ENCODE results near the gene AFDN.

The AFDN gene

DNA sequence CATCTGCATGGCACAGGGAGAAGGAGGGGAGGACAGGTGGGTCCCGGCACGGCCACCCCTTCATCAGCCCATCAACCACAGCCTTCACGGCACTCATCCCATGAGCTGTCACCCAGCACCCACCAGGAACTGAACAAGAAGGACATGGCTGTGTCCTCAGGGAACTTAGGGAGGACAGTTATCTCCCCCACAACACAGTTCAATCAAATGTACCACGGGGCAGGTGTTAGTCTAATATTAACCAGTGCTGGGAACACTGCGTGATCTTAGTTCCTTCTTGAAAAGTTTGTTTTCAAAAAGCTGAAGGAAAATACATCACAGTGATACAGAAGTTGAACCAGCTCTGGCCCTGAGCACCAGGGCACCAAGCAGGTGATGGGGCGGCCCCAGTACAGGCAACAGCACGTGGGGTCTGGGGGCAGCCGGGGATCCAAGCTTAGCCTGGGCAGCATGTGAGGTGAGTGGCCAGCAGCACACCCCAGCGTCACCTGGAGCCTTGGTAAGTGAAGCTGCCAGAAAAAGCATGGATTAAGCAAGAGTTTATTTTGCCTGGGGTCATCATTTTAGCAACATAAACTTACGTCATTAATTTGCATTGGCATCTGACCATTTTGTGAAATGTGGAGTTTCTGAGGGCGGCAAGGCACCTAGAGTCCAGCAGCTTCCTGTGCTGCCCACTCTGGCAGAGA lies 35.5 kb upstream of the AFDN start:
- Mint-ChIP-seq H3K27ac (no peak overlapping the region), H3K4me1 (ENCODE audit: low read depth in 2 of 2) (no peaks in the 10 kb centered on the region), H3K27me3 (peaks cover 51 to 61% of the 10 kb centered on the region in 2 donors), H3K4me3 (no peak overlapping the region), H3K36me3 (ENCODE audit: insufficient read depth) (no peaks in the 10 kb centered on the region), H3K9me3 (no peaks in the 10 kb centered on the region)
- DNase-seq = no peak
- ATAC-seq (replicated peaks) = no peak

DNA sequence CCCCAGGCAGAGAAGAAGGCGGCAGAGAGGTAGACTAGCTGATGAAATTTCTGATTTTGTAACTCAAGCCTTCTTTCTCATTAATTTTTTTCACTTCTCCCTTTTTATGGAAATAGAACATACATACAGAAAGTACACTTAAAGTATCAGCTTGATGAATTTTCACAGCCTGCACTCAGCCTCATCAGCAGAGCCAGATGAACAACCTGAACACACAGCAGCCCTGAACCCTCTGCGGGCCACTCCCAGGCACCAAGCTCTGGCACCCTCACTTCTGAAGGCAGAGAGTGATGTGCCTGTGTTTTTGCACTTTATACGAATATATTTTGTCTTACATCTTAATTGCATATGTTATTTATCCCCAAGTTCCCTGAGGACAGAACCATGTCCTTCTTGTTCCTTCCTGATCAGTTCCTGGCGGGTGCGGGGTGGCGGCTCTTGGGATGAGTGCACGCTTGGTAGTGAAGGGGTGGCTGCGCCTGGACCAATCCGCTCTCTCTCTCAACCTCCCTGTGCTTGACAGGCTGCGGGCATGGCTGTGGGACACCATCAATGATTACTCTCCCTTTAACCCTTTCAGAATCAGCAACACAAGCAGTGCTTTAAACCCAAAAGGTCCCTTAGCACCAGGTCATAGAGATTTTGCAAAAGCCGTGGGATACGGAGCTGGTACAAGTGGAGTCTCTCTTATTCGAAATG lies 34.8 kb upstream of the AFDN start:
- ATAC-seq (replicated peaks) = no peak
- Mint-ChIP-seq H3K27me3 (peaks cover 51 to 68% of the 10 kb centered on the region in 2 donors), H3K27ac (no peak overlapping the region)

DNA sequence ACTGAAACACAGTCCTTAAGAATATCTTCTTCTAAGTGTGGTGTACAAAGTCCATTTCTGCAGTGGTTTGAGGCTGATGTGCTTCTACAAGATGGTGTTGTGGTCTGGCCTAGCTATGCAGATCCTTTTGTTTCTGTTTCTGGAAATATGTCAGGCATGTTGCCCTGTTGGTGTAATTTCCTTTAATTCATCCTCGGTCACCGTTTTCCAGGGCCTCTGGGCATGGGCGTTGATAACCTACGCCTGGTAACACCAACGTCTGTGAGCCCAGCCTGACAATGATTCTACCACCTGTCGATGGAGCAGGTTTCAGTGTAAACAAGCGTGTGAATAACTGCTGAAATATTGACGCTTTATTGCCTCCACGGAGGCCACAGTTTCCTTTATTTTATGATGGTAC lies 33.3 kb upstream of the AFDN start:
- no peaks in the 10 kb centered on the region for H3K36me3 Mint-ChIP-seq (ENCODE audit: insufficient read depth)
- H3K4me1 Mint-ChIP-seq (ENCODE audit: low read depth in 2 of 2) = no peaks in the 10 kb centered on the region
- no peaks in the 10 kb centered on the region for H3K9me3 Mint-ChIP-seq
- ATAC-seq (replicated peaks) (no peak), DNase-seq (no peak)
- no peak overlapping the region for H3K27ac Mint-ChIP-seq
- no peak overlapping the region for H3K4me3 Mint-ChIP-seq
- peaks cover 52 to 81% of the 10 kb centered on the region in 2 donors for H3K27me3 Mint-ChIP-seq

More for the DNA sequence above, 34.8 kb upstream of the AFDN start:
- Mint-ChIP-seq H3K9me3 (no peaks in the 10 kb centered on the region), H3K4me1 (ENCODE audit: low read depth in 2 of 2) (no peaks in the 10 kb centered on the region), H3K36me3 (ENCODE audit: insufficient read depth) (no peaks in the 10 kb centered on the region), H3K4me3 (no peak overlapping the region)
- no peak for DNase-seq

DNA sequence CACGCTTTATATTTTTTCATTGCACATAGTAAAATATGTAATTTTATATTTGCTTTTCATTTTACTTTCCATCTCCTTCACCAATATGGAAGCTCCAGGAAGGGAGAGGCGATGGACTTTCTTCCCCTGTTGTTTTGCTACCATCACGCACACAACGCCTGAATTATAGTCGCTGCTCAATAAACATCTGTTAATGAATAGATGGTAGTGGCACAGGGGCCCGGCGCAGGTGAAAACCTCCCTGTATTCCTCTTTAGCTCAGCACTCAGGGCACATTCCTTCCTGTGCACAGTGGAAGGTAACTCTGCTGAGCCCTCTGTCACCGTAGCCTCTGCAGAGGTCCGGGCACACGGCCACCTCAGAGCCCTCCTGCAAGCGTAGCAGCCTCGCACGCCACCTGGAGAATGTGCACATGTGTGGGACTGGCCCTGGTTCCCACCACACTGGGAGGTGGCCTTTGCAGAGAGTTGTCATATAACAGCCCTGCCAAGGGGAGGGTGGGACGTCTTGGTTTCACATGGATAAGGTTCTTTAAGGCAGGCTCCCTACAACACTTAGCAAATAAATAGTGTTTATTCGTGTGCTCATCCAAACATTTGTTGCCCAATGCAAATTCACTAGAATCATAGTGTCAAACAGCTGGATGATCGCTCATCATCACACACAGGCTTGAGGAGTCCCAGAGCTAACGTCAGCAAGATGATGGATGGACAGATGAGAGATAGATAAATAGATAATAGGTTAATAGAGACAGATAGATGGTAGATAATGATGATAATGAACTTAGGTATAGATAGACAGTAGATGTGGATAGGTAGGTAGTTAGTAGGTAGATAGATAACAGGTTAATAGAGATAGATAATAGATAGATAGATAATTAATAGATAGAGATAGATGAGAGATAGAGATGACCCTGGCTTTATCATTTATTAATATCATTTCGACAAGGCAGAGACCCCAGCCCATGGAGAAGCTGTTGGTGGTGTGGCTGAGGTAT lies 32.3 kb upstream of the AFDN start:
- Mint-ChIP-seq H3K27me3 (peaks cover 53 to 92% of the 10 kb centered on the region in 2 donors), H3K36me3 (ENCODE audit: insufficient read depth) (no peaks in the 10 kb centered on the region)
- no peak for ATAC-seq (replicated peaks)

DNA sequence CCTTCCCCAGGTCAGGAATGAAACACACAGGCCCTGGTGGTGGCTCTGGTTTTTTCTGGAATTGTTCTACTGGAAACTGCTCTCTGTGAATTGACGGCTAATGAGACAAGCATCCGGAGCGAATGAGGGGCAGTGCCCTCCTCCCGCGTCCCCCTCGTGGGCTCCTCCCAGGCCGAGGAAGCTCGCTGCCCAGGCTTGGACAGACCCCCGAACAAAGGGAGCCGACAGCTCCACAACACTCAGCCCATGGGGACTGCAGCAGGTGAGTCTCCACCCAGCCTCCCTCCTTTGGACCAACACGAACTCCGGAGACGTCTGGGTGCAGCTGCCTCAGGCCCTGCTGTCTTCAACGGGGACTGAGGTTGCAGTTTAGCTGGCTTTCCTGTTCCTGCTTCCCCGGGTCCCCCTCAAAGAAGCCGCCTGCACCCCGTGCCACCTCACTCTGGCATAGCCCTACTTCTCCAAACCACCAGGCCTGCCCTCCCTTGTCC lies 31.3 kb upstream of the AFDN start:
- DNase-seq (no peak), ATAC-seq (replicated peaks) (no peak)
- Mint-ChIP-seq H3K27ac (no peak overlapping the region), H3K27me3 (peaks cover 57 to 95% of the 10 kb centered on the region in 2 donors), H3K36me3 (ENCODE audit: insufficient read depth) (no peaks in the 10 kb centered on the region), H3K4me1 (ENCODE audit: low read depth in 2 of 2) (no peaks in the 10 kb centered on the region), H3K4me3 (no peak overlapping the region), H3K9me3 (no peaks in the 10 kb centered on the region)

More for the DNA sequence above, 32.3 kb upstream of the AFDN start:
- H3K4me3 Mint-ChIP-seq = no peak overlapping the region
- no peaks in the 10 kb centered on the region for H3K9me3 Mint-ChIP-seq
- no peaks in the 10 kb centered on the region for H3K4me1 Mint-ChIP-seq (ENCODE audit: low read depth in 2 of 2)
- DNase-seq = no peak
- no peak overlapping the region for H3K27ac Mint-ChIP-seq

DNA sequence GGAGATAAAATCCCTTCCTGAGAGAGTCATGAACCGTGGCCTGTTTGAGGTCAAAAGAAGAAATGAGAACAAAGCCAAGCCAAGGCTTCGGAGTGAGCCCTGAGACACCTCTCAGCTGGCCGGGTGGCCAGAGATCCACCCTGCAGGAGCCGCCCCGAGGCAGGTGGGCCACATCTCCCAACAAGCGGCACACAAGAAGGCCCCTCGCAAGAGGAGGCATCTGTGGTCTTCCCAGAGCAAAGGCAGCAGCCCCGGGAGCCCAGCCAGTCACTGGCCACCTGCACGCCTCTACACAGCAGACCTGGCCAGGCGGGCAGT lies 30.9 kb upstream of the AFDN start:
- Mint-ChIP-seq H3K4me1 (ENCODE audit: low read depth in 2 of 2) (no peaks in the 10 kb centered on the region), H3K27ac (no peak overlapping the region), H3K4me3 (no peak overlapping the region), H3K27me3 (peaks cover 52 to 91% of the 10 kb centered on the region in 2 donors), H3K9me3 (no peaks in the 10 kb centered on the region), H3K36me3 (ENCODE audit: insufficient read depth) (no peaks in the 10 kb centered on the region)
- ATAC-seq (replicated peaks) = no peak
- no peak for DNase-seq

DNA sequence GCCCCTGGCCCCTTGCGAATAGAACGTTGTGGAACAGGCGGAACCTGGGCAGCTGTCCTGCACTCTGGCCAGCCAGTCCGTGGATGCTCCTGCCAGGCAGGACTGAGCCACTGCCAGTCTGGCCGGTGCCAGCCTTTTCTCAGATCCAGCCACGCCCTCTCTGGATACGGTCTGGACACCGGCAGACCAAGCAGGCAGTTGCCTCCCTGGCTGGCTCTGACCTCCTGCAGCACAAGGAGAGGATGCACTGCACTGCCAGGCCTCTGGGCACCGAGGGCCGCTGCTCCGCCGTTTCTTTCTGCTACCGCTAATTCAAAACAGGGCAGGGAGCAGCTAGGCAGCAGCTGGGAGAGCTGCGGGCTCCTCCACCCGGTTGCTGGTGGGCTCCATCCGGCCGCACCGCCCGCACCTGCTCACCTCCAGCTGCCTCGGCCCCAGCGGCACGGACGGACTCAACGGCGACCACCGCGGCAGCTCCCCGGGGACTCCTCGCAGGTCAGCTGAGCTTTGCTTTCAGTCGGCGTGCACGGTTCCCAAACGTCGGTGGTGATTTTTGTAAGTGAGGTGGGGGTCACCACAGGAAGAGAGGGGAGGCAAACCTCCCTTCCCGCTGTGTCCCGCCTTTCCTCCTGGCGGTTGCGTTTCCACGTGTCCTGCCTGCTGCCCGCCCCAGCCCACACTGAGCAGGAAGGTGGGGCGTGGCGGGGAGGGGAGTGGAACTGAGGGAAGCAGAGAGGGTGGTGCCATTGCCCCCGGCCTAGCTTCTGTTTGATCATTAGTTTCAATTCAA lies 30.3 kb upstream of the AFDN start:
- H3K4me1 Mint-ChIP-seq (ENCODE audit: low read depth in 2 of 2) = no peaks in the 10 kb centered on the region
- peaks cover 54 to 91% of the 10 kb centered on the region in 2 donors for H3K27me3 Mint-ChIP-seq
- no peaks in the 10 kb centered on the region for H3K36me3 Mint-ChIP-seq (ENCODE audit: insufficient read depth)
- ATAC-seq (replicated peaks) = no peak
- peak overlapping the region in 1 of 2 donors; percentile 42 for H3K4me3 Mint-ChIP-seq
- no peak for DNase-seq
- H3K27ac Mint-ChIP-seq = no peak overlapping the region
- H3K9me3 Mint-ChIP-seq = no peaks in the 10 kb centered on the region

DNA sequence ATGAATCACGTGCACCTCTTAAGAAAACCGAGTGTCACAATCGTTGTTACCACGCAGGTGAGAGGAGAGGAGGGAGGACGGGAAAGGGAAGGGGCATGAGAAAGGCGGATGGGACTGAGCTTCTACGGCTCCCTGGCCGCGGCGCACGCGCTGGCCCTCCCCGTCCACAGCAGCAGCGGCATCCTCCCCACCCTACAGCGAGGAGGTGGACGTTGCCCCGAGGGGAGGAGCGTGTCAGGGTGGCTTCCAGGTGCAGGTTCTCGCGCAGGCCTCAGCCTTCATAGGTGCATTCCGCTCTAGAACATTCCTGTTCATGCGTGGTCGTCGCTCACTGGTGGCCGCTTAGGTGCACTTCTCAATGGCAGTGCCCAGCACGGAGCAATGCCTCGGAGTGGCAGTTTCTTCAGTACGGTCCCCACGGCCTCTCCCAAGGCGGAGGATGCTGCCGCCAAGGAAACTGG lies 29.7 kb upstream of the AFDN start:
- Mint-ChIP-seq H3K4me3 (no peak overlapping the region), H3K27me3 (peaks cover 60 to 91% of the 10 kb centered on the region in 2 donors), H3K9me3 (no peaks in the 10 kb centered on the region), H3K36me3 (ENCODE audit: insufficient read depth) (no peaks in the 10 kb centered on the region), H3K27ac (no peak overlapping the region), H3K4me1 (ENCODE audit: low read depth in 2 of 2) (no peaks in the 10 kb centered on the region)
- no peak for ATAC-seq (replicated peaks)
- DNase-seq = no peak

DNA sequence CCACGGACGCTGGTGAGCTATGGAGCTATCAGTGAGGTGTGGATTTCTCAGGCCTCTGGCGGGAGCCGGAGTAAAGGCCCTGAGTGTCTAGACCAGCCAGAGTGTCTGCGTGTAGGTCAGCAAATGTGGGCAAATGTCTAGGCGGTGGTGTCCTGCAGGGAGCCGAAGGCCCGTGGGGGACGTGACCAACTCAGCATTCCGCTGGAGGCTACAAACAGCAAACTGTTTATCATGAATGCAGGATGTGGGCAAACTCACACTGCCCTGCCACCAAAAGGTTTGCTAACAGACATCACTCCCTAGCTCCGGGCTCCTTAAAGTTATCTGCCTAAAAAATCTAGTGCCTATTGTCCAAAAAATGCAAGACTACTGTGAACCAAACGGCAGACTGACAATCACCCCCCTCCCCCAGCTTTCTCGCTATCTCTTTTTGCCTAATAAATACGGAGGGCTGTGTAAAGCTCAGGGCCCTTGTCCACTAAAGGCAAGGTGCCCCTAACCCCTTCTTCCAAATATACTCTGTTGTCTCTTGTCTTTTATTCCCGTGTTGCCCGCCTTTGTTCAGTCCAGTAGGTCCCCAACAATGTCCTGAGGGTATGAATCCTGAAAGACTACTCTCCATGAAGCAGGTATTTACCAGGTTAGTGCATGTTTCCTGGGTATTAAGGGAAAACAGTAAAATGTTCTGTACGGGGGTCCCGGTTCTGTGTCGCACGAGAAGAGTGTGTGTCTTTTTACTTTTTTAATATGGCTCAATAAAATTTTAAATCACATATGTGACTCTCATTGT lies 29.0 kb upstream of the AFDN start:
- Mint-ChIP-seq H3K27me3 (peaks cover 65 to 91% of the 10 kb centered on the region in 2 donors), H3K36me3 (ENCODE audit: insufficient read depth) (no peaks in the 10 kb centered on the region), H3K9me3 (no peaks in the 10 kb centered on the region), H3K4me3 (no peak overlapping the region), H3K4me1 (ENCODE audit: low read depth in 2 of 2) (no peaks in the 10 kb centered on the region), H3K27ac (no peak overlapping the region)
- no peak for DNase-seq
- no peak for ATAC-seq (replicated peaks)

DNA sequence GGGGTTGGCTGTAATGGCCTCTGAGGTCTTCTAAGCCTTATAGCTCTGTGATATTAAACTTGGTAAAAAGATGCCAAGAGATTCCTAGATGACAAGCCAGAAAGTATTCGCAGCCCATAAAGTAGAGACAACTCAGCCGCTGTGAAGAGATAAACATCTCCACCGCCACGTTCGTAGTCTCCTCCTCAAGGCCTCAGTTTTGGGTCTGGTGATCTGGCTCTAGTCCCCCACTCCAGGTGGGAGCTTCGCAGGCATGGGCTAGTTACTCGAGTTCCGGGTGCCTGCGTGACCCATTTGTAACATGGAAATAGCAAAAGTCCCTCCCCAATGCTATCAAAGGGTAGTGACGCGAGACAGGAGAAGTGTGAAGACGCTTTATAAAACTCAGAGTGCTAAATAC lies 28.3 kb upstream of the AFDN start:
- H3K4me3 Mint-ChIP-seq = no peak overlapping the region
- no peaks in the 10 kb centered on the region for H3K4me1 Mint-ChIP-seq (ENCODE audit: low read depth in 2 of 2)
- DNase-seq (no peak), ATAC-seq (replicated peaks) (no peak)
- no peaks in the 10 kb centered on the region for H3K9me3 Mint-ChIP-seq
- H3K27ac Mint-ChIP-seq = no peak overlapping the region
- peaks cover 65 to 91% of the 10 kb centered on the region in 2 donors for H3K27me3 Mint-ChIP-seq
- H3K36me3 Mint-ChIP-seq (ENCODE audit: insufficient read depth) = no peaks in the 10 kb centered on the region

DNA sequence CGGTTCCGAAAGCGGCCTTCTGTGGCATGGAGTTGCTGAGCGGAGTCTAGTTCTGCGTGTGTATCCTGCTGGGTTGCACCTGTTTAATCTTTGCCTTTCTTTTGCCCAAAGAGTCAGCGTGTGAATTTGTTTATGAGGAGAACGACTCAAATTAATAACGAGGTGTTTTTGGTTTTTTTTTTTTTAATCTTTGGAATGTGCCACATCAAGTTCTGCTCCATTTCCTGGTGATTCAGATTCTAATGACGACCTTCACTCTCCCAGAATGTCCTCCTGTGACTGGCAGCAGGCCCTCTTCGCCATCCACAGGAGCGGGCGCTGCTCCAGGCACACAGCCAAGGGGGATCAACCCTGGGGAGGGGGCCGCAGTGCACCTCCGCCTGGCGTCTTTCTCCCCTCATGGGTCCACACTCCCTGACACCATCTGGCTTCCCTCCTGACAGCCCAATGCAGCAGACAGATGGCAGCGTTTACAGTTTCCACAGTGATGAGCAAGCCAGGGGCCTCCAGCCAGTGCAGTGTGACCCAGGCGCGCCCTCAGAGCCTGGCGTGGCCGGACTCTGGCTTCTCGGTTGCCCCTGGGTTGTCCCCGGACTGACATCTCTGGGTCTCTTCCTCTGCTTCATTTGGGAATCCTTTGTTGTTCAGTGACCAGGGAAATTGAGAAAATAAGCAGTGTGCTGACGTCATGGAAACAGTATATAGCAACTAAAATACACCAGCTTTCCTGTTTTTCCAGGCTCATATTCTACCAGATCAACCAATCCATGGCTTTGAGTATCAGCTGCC lies 27.5 kb upstream of the AFDN start:
- no peak for DNase-seq
- H3K9me3 Mint-ChIP-seq = no peaks in the 10 kb centered on the region
- H3K27ac Mint-ChIP-seq = no peak overlapping the region
- peaks cover 66 to 91% of the 10 kb centered on the region in 2 donors for H3K27me3 Mint-ChIP-seq
- H3K4me3 Mint-ChIP-seq = no peak overlapping the region
- H3K4me1 Mint-ChIP-seq (ENCODE audit: low read depth in 2 of 2) = no peaks in the 10 kb centered on the region
- no peaks in the 10 kb centered on the region for H3K36me3 Mint-ChIP-seq (ENCODE audit: insufficient read depth)
- ATAC-seq (replicated peaks) = no peak

DNA sequence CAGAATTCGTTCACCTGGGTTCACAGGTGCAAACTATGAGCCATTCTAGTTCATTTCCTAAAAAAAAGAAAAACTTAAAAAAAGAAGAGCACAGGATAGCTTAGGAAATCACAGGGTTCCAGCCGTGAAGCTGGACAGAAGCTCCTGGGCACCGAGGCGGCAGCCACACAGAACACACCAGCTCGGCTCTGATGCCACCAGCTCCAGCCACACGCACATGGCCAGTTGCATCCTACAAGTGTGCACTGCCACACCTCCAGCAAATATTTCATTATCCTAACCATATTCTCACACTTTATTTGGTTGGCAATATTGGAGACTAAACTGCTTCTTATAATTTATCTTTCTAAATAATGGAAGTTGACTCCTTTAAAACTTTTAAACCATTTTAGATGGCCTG lies 26.2 kb upstream of the AFDN start:
- Mint-ChIP-seq H3K4me1 (ENCODE audit: low read depth in 2 of 2) (no peaks in the 10 kb centered on the region), H3K27me3 (peaks cover 55 to 91% of the 10 kb centered on the region in 2 donors), H3K27ac (no peak overlapping the region), H3K9me3 (no peaks in the 10 kb centered on the region), H3K36me3 (ENCODE audit: insufficient read depth) (no peaks in the 10 kb centered on the region), H3K4me3 (no peak overlapping the region)
- ATAC-seq (replicated peaks) = no peak
- no peak for DNase-seq
